Measurements from ENCODE around the gene MRM2. TPM values are rescaled to one million over a fixed set of nuclear protein-coding genes. Genes with fewer than 3 reads are reported as not detected.

The MRM2 gene
- total RNA-seq (10 to 100 TPM; 11.4 to 12.3 TPM), polyA plus RNA-seq (10 to 100 TPM in 1 of 2 donors, 1 to 10 TPM in 1; 9.7 to 14.9 TPM)

- Histone ChIP-seq H3K27ac (ENCODE audit: low read depth in 1 of 2, low read length in 2 of 2) (peak within 1 kb of the TSS; percentile 30 to 47), H3K27me3 (ENCODE audit: control insufficient read depth in 4 of 4, insufficient read depth in 4 of 4, low read length in 3 of 4) (no peaks in the 10 kb centered on the region), H3K4me3 (ENCODE audit: low read depth in 1 of 3, low read length in 3 of 3) (peak within 1 kb of the TSS; percentile 93 to 97 (median 93)), H3K9me3 (ENCODE audit: control insufficient read depth in 4 of 4, low read length in 3 of 4) (no peaks in the 10 kb centered on the region), H3K4me1 (ENCODE audit: control insufficient read depth in 4 of 4, insufficient read depth in 4 of 4, low read length in 3 of 4) (peaks cover 4 to 22% (median 14%) of the 10 kb centered on the region in 4 donors), H3K36me3 (ENCODE audit: control insufficient read depth in 4 of 4, insufficient read depth in 3 of 4, low read depth in 1 of 4, low read length in 3 of 4) (peaks cover 0 to 21% (median 11%) of the 10 kb centered on the region in 4 donors), H3K9ac (ENCODE audit: low read depth in 1 of 2, low read length in 2 of 2) (peak within 1 kb of the TSS; percentile 60 to 71)
- TF ChIP-seq HNF4A (conservative IDR thresholded peaks at IDR 0.05) (no peak), CTCF (IDR thresholded peaks at IDR 0.05; ENCODE audit: low read depth, low read length, missing input control) (no peak), EGR1 (IDR thresholded peaks at IDR 0.05; ENCODE audit: low read depth in 2 of 2) (no peak), FOXA1 (IDR thresholded peaks at IDR 0.05) (no peak), HNF4G (IDR thresholded peaks at IDR 0.05) (no peak), REST (IDR thresholded peaks at IDR 0.05) (no peak), MAX (IDR thresholded peaks at IDR 0.05) (no peak), GABPA (IDR thresholded peaks at IDR 0.05 in 1 of 2, conservative IDR thresholded peaks at IDR 0.05 in 1 of 2) (peak; percentile 89 to 98), RAD21 (IDR thresholded peaks at IDR 0.05) (peak in 1 of 2 donors; percentile 41), FOXA2 (IDR thresholded peaks at IDR 0.05) (no peak), JUND (IDR thresholded peaks at IDR 0.05) (no peak), YY1 (IDR thresholded peaks at IDR 0.05) (peak; percentile 88)
- TF ChIP-seq, protein P1, sequence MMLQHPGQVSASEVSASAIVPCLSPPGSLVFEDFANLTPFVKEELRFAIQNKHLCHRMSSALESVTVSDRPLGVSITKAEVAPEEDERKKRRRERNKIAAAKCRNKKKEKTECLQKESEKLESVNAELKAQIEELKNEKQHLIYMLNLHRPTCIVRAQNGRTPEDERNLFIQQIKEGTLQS (IDR thresholded peaks at IDR 0.05) = no peak
- TF ChIP-seq, protein P2, sequence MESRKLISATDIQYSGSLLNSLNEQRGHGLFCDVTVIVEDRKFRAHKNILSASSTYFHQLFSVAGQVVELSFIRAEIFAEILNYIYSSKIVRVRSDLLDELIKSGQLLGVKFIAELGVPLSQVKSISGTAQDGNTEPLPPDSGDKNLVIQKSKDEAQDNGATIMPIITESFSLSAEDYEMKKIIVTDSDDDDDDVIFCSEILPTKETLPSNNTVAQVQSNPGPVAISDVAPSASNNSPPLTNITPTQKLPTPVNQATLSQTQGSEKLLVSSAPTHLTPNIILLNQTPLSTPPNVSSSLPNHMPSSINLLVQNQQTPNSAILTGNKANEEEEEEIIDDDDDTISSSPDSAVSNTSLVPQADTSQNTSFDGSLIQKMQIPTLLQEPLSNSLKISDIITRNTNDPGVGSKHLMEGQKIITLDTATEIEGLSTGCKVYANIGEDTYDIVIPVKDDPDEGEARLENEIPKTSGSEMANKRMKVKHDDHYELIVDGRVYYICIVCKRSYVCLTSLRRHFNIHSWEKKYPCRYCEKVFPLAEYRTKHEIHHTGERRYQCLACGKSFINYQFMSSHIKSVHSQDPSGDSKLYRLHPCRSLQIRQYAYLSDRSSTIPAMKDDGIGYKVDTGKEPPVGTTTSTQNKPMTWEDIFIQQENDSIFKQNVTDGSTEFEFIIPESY (IDR thresholded peaks at IDR 0.05) = no peak
- WGBS = under 1% methylated on average over 81 of the region's 81 CpGs
- peak; percentile 88 for DNase-seq (ENCODE audit: low spot score)
These were observed at the start of gene MRM2, which contains the start of gene NUDT1 for GRCh38 chr7:2241580-2242540. Gene MRM2 (minus strand): TSS chr7:2242205. CDS start chr7:2242169, 36 bp downstream. Gene NUDT1 (plus strand): TSS chr7:2242226. CDS start chr7:2244575, 2,349 bp downstream.
